GM12874 (cell line): Measurements from ENCODE around the gene HOXA10.
A peak's percentile ranks its signal among the peaks of the same experiment; 100 is the strongest.

ENCODE experiments used
- TF ChIP-seq, protein P1 (sequence below): IDR thresholded peaks from 2 replicates; pipeline ENCODE4 v1.5.1; 2011; ENCODE audit warnings: low read depth, mild to moderate bottlenecking, control low read depth, low read length, moderate library complexity; ENCODE audit not compliant: insufficient read depth

HOXA10 gene

GRCh38 chr7:27154369-27154768 lies 19.8 kb downstream of the HOXA10 start:
- TF ChIP-seq, protein P1, sequence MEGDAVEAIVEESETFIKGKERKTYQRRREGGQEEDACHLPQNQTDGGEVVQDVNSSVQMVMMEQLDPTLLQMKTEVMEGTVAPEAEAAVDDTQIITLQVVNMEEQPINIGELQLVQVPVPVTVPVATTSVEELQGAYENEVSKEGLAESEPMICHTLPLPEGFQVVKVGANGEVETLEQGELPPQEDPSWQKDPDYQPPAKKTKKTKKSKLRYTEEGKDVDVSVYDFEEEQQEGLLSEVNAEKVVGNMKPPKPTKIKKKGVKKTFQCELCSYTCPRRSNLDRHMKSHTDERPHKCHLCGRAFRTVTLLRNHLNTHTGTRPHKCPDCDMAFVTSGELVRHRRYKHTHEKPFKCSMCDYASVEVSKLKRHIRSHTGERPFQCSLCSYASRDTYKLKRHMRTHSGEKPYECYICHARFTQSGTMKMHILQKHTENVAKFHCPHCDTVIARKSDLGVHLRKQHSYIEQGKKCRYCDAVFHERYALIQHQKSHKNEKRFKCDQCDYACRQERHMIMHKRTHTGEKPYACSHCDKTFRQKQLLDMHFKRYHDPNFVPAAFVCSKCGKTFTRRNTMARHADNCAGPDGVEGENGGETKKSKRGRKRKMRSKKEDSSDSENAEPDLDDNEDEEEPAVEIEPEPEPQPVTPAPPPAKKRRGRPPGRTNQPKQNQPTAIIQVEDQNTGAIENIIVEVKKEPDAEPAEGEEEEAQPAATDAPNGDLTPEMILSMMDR = no peak

GRCh38 chr7:27153526-27153925 lies 20.6 kb downstream of the HOXA10 start:
- TF ChIP-seq, protein P1 = no peak

DNA sequence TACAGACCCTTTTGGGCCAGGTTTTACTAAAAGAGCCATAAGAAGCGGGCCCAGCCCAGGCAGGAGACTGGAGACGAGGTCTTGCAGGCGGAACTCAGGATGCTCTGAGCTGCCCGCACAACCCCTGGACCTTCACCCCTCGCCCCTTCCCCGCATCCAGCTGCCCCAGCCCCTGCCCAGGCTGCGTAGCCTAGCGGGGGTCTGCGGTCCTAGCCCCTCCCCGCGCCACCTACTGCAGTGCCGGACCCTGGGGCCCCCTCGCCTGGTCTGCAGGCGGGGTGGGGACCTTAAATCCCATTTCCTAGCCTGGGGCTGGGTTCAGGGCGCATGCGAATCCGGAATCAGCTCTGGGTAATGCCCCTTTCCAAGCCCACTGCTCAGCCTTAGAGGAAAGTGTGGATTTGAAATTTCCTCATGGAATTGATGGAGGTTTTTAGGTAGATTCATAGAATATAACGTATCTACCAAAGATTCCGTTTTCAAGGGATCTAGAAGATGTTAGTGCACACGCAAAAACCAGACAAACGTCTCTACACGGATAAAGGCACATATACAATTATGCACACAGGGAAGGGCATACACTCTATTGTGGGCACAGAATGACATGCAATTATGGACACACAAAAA lies 21.2 kb downstream of the HOXA10 start:
- TF ChIP-seq, protein P1 = no peak

- TF ChIP-seq, protein P1 = no peak
Observed at GRCh38 chr7:27151931-27152815, 21.9 kb downstream of the HOXA10 start, which contains the start of gene HOXA3. TSS of gene HOXA3 (minus strand) at chr7:27152583. CDS start at chr7:27110640, 41,943 bp downstream.

DNA sequence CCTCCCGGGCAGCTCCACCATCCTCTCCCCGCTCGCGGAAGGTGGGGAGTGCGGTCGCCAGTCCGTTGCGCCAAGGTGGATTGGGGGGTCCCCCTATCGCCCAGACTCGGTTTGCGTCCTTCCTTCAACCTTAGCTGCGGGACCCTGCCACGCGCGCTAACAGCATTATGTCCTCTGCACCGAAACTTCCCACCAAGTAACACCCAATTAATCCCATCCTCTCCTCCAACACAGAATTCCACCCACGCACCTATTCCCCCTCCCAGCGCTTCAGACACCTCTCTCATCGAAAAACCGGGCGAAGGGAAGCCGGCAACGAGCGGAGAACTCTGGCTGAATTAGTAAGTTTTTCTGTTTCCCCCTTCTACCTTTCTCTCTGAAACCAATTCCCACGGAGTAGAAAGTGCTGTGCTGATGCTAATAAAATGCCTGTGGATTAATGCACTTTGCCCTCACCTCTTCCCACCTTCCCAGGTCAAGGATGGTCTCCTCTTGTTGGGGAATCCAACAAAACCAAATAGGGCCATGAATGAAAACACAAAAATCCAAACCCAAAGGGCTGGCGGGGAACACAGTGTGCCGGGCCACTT lies 22.7 kb downstream of the HOXA10 start:
- TF ChIP-seq, protein P1 = peak; percentile 6; the same call in 1 of the 2 replicates

- TF ChIP-seq, protein P1 = peak; percentile 94
Observed at GRCh38 chr7:27150568-27151340, 23.4 kb downstream of the HOXA10 start.
